Mammary epithelial cell (primary cell): ENCODE data around the gene PCMTD2.

Source experiments
- CTCF ChIP-seq, 2 donors: IDR thresholded peaks in 1 of 2; conservative IDR thresholded peaks in 1 of 2; 2 replicates each; pipeline ENCODE4 v1.5.1; 2011 to 2012; ENCODE audit warnings: inconsistent platforms in 2 of 2, low read length in 2 of 2, mild to moderate bottlenecking in 2 of 2, control low read depth in 1 of 2, low read depth in 1 of 2; ENCODE audit not compliant: insufficient read depth in 1 of 2; ENCODE audit errors: extremely low read depth in 1 of 2
- EZH2 ChIP-seq: IDR thresholded peaks from 2 replicates; pipeline ENCODE4 v1.6.1; 2012; ENCODE audit warnings: low read length, inconsistent platforms, borderline replicate concordance

DNA sequence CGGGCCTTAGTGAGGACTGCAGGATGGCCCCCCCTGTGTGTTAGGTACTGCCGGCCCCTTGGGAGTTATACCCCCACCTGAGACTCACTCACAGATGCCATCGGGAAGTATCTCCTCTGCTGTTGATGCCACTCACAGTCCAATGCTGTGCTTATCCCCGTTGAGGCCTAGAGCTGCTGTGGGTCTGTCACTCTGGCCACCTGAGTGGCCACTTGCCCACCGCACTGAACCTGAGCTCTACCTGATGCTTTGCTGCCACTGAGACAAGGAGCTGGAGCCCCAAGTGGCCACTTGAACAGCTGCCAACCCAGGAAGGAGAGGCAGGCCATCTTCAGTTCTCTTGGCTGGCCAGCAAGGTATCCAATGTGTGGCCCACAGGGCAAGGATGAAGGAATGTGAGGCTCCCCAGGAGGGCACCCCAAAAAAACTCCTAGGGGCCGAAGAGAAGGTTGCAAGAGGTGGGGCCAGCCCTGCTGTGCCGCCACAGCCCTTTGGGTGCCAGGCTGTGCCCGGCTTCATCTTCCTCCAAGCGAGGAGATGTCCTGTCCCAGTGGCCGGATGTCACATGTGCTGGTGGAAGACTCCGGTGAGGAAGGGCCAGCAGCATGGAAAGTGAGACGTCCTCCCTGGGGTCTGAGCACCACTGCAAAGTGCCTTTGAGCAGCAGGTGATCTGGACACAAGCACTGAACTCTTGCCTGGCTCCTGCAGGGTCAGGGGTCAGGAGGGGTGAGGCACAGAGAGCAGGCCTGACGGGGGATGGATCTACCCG is 29.5 kb upstream of the PCMTD2 start:
- no peak for TF ChIP-seq CTCF (conservative IDR thresholded peaks at IDR 0.05 in 1 of 2, IDR thresholded peaks at IDR 0.05 in 1 of 2; ENCODE audit: extremely low read depth in 1 of 2, insufficient read depth in 1 of 2, low read depth in 1 of 2, low read length in 2 of 2)
- no peak for TF ChIP-seq EZH2
